Smooth muscle cell (in vitro differentiated cells): ENCODE measurements around the gene HTT. TPM values are rescaled to one million over a fixed set of nuclear protein-coding genes. Genes with fewer than 3 reads are reported as not detected.

ENCODE experiments used
- DNase-seq: peaks from one replicate; lab custom pipeline; 2025; ENCODE audit not compliant: unreplicated experiment; lab: John Stamatoyannopoulos, UW
- H2AFZ ChIP-seq: fragments of 200-600 bp; sonication (generic); 2 replicates; pipeline ENCODE4 v1.6.0; 2016; ENCODE audit warnings: antibody characterized with exemption, low read depth, mild to moderate bottlenecking
- H3F3A ChIP-seq: fragments of 200-600 bp; sonication (generic); 2 replicates; pipeline ENCODE4 v1.6.0; 2017; ENCODE audit warnings: antibody characterized with exemption, low read depth
- H3K27ac ChIP-seq: fragments of 200-600 bp; sonication (generic); 2 replicates; pipeline ENCODE4 v1.5.1; 2016; ENCODE audit warnings: low read depth, mild to moderate bottlenecking
- H3K27me3 ChIP-seq: fragments of 200-600 bp; sonication (generic); 2 replicates; pipeline ENCODE4 v1.6.1; 2016; ENCODE audit warnings: low read depth, mild to moderate bottlenecking
- H3K36me3 ChIP-seq: fragments of 200-600 bp; sonication (generic); 2 replicates; pipeline ENCODE4 v1.5.1; 2016; ENCODE audit warnings: low read depth
- H3K4me1 ChIP-seq: fragments of 200-600 bp; sonication (generic); 2 replicates; pipeline ENCODE4 v1.5.1; 2016; ENCODE audit warnings: low read depth
- H3K4me2 ChIP-seq: fragments of 200-600 bp; sonication (generic); 2 replicates; pipeline ENCODE4 v1.6.0; 2016; ENCODE audit warnings: mild to moderate bottlenecking
- H3K4me3 ChIP-seq: fragments of 200-600 bp; sonication (generic); 2 replicates; pipeline ENCODE4 v1.5.1; 2016; ENCODE audit warnings: mild to moderate bottlenecking
- H3K79me2 ChIP-seq: fragments of 200-600 bp; sonication (generic); 2 replicates; pipeline ENCODE4 v1.6.0; 2016; ENCODE audit warnings: low read depth, mild to moderate bottlenecking
- H3K9ac ChIP-seq: fragments of 200-600 bp; sonication (generic); 2 replicates; pipeline ENCODE4 v1.6.0; 2016; ENCODE audit warnings: low read depth
- H3K9me3 ChIP-seq: fragments of 200-600 bp; sonication (generic); replicated peaks from 2 replicates; pipeline ENCODE4 v1.5.1; 2016; ENCODE audit warnings: low read depth
- H4K20me1 ChIP-seq: fragments of 200-600 bp; sonication (generic); 2 replicates; pipeline ENCODE4 v1.6.0; 2016; ENCODE audit warnings: low read depth
- WGBS: methylation state at CpG from one replicate; pipeline ENCODE4 v1.1.7; 2016; ENCODE audit warnings: low lambda C conversion rate; 5-methylcytosine and 5-hydroxymethylcytosine counted together
- polyA plus RNA-seq: library from polyadenylated mRNA; unstranded; fragments of >200 nt; fragmentation: Nextera tagmentation; extraction: Ambion mirVana; gene quantifications from 2 replicates; pipeline ENCODE4 v1.2.1, GENCODE V29; 2016
- total RNA-seq: library from RNA; depleted of rRNA; stranded (reverse); fragments of >200 nt; gene quantifications from 2 replicates; pipeline ENCODE4 v1.2.3, GENCODE V29; 2014
- TF ChIP-seq, protein P1 (sequence below): fragments of 200-600 bp; sonication (generic); IDR thresholded peaks from 2 replicates; pipeline ENCODE4 v1.5.1; 2017; ENCODE audit warnings: borderline replicate concordance, mild to moderate bottlenecking, antibody characterized with exemption; ENCODE audit not compliant: insufficient read depth, poor library complexity, severe bottlenecking

Gene HTT
- total and polyA plus RNA-seq, 2 experiments from 2014 or later: 7.1 to 16.4 TPM

DNA sequence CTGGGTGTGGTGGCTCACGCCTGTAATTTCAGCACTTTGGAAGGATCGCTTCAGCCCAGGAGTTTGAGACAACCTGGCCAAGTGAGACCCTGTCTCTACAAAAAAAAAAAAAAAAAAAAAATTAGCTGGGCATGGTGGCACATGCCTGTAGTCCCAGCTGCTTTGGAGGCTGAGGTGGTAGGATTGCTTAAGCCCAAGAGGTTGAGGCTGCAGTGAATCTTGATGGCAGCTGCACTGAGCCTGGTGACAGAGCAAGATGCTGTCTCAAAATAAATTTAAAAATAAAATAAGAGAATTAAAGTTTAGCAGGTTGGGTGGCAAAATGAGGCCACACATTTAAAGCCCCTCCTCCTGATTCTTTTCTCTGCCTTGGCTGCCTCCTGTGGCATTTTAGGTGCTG is 47.1 kb downstream of the HTT start:
- H3K4me2 ChIP-seq: peak overlapping the region; percentile 70
- peaks cover 24% of the 10 kb centered on the region for H3F3A ChIP-seq
- no peak for DNase-seq
- H2AFZ ChIP-seq: no peak overlapping the region
- no peaks in the 10 kb centered on the region for H4K20me1 ChIP-seq
- peak overlapping the region; percentile 39 for H3K9ac ChIP-seq
- H3K4me1 ChIP-seq: peaks cover 6% of the 10 kb centered on the region
- WGBS: 95% methylated on average over 2 of the region's 2 CpGs
- no peaks in the 10 kb centered on the region for H3K36me3 ChIP-seq
- no peaks in the 10 kb centered on the region for H3K27me3 ChIP-seq
- TF ChIP-seq, protein P1, sequence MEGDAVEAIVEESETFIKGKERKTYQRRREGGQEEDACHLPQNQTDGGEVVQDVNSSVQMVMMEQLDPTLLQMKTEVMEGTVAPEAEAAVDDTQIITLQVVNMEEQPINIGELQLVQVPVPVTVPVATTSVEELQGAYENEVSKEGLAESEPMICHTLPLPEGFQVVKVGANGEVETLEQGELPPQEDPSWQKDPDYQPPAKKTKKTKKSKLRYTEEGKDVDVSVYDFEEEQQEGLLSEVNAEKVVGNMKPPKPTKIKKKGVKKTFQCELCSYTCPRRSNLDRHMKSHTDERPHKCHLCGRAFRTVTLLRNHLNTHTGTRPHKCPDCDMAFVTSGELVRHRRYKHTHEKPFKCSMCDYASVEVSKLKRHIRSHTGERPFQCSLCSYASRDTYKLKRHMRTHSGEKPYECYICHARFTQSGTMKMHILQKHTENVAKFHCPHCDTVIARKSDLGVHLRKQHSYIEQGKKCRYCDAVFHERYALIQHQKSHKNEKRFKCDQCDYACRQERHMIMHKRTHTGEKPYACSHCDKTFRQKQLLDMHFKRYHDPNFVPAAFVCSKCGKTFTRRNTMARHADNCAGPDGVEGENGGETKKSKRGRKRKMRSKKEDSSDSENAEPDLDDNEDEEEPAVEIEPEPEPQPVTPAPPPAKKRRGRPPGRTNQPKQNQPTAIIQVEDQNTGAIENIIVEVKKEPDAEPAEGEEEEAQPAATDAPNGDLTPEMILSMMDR: no peak
- H3K9me3 ChIP-seq: no peaks in the 10 kb centered on the region
- H3K4me3 ChIP-seq: no peak overlapping the region
- H3K27ac ChIP-seq: peak overlapping the region; percentile 98
- H3K79me2 ChIP-seq: no peaks in the 10 kb centered on the region

DNA sequence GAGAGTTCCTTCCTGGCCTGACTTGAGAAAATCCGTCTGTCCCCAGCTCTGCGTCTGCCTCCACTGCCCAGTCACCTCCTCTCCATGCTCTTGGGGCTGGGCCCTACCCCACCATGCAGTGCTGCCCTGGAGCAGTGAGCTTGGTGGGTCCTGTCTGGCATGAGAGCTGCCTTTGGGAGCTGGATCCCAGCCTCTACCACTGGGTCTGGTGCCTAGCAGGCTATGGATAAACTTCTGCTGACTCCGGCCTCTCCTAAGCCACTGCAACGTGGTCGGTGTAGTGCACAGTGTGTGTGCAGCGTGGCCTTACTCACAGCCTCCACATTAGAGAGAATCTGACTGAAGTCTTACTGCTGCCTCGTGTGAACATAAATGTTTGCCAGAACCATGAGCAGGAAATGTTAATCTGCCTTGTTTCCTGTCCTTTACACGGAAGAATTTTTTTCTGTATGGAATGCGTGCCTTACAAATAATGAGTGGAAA is 47.6 kb downstream of the HTT start:
- no peaks in the 10 kb centered on the region for H4K20me1 ChIP-seq
- peak overlapping the region; percentile 87 for H3K9ac ChIP-seq
- no peak overlapping the region for H2AFZ ChIP-seq
- H3K79me2 ChIP-seq: no peaks in the 10 kb centered on the region
- 29% methylated on average over 9 of the region's 9 CpGs for WGBS
- H3K27me3 ChIP-seq: no peaks in the 10 kb centered on the region
- H3K9me3 ChIP-seq: no peaks in the 10 kb centered on the region
- peak; percentile 35 for DNase-seq
- H3K4me1 ChIP-seq: peaks cover 6% of the 10 kb centered on the region
- peaks cover 24% of the 10 kb centered on the region for H3F3A ChIP-seq
- H3K27ac ChIP-seq: peak overlapping the region; percentile 98
- H3K4me3 ChIP-seq: no peak overlapping the region
- TF ChIP-seq, protein P1: no peak
- H3K36me3 ChIP-seq: no peaks in the 10 kb centered on the region
- H3K4me2 ChIP-seq: peak overlapping the region; percentile 70

DNA sequence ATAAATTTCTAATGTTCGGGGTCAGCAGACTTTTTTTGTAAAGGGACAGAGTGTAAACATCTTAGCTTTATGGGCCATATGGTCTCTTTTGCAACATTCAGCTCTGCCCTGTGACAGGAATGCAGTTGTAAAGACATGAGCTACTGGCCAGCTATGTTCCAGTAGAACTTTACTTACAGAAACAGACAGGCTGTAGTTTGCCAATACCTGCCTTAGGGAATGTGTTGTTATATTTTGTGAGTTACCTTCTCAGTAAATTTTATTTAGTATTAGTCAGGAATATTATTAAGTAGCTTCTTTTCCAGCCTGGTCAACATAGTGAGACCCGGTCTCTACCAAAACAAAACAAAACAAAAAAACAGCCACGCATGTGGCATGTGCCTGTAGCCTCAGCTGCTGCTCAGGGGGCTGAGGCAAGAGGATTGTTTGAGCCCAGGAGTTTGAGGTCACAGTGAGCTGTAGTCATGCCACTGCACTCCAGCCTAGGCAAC is 48.7 kb downstream of the HTT start:
- H3K4me2 ChIP-seq: peak overlapping the region; percentile 70
- H2AFZ ChIP-seq: no peak overlapping the region
- no peaks in the 10 kb centered on the region for H3K79me2 ChIP-seq
- TF ChIP-seq, protein P1: no peak
- H3K4me3 ChIP-seq: no peak overlapping the region
- H3K9ac ChIP-seq: peak overlapping the region; percentile 87
- H4K20me1 ChIP-seq: no peaks in the 10 kb centered on the region
- H3K27me3 ChIP-seq: no peaks in the 10 kb centered on the region
- no peaks in the 10 kb centered on the region for H3K36me3 ChIP-seq
- H3K4me1 ChIP-seq: peaks cover 6% of the 10 kb centered on the region
- peak overlapping the region; percentile 98 for H3K27ac ChIP-seq
- WGBS: 38% methylated on average over 3 of the region's 3 CpGs
- DNase-seq: no peak
- H3F3A ChIP-seq: peaks cover 24% of the 10 kb centered on the region
- H3K9me3 ChIP-seq: no peaks in the 10 kb centered on the region
